ENCODE results near the gene MAD2L1. TPM values are rescaled to one million over a fixed set of nuclear protein-coding genes. Genes with fewer than 3 reads are reported as not detected.

The MAD2L1 gene
- total RNA-seq, 2 experiments from 2014 or later, result 109 to 112 TPM

- TF ChIP-seq CTCF (conservative IDR thresholded peaks at IDR 0.05; ENCODE audit: low read length) (no peak), EZH2phosphoT487 (IDR thresholded peaks at IDR 0.05; ENCODE audit: borderline replicate concordance, low read depth, low read length) (no peak)
- Histone ChIP-seq H3K4me3 (ENCODE audit: low read depth, low read length, poor library complexity, severe bottlenecking) (no peak overlapping the region), H3K36me3 (ENCODE audit: insufficient read depth, low read length) (no peaks in the 10 kb centered on the region), H3K79me2 (ENCODE audit: insufficient read depth, low read depth, low read length) (no peaks in the 10 kb centered on the region), H4K20me1 (ENCODE audit: insufficient read depth, low read length) (no peaks in the 10 kb centered on the region), H3K9me3 (ENCODE audit: low read length) (no peaks in the 10 kb centered on the region), H3K9me2 (ENCODE audit: insufficient read depth, low read length) (no peaks in the 10 kb centered on the region), H3K27ac (ENCODE audit: low read depth, low read length, poor library complexity, severe bottlenecking) (no peak overlapping the region), H2AFZ (ENCODE audit: low read length) (no peak overlapping the region), H3K4me2 (ENCODE audit: low read length) (no peak overlapping the region), H3K4me1 (ENCODE audit: insufficient read depth, low read length, poor library complexity, severe bottlenecking) (no peaks in the 10 kb centered on the region)
- BruUV-seq (replicated peaks), result no TSS peak
- DNase-seq (ENCODE audit: low spot score), result no peak
- intact Hi-C loops (cut with micrococcal nuclease; ENCODE audit: unreplicated experiment), result no loop called here
- ChIA-PET CTCF (ENCODE audit: unreplicated experiment) (no interaction called here), POLR2A (interaction anchor here (1.0 kb wide), 2 partner anchors 14 to 51 kb away, joined by 3 to 4 read pairs; no protein-coding TSS in a partner anchor)
Measured at GRCh38 chr4:120081726-120082125, 15.1 kb upstream of the MAD2L1 start.

GRCh38 chr4:120080533-120080932 lies 13.9 kb upstream of the MAD2L1 start:
- CTCF ChIA-PET (ENCODE audit: unreplicated experiment), result no interaction called here
- no peak for DNase-seq (ENCODE audit: low spot score)
- Histone ChIP-seq H4K20me1 (ENCODE audit: insufficient read depth, low read length) (no peaks in the 10 kb centered on the region), H3K79me2 (ENCODE audit: insufficient read depth, low read depth, low read length) (no peaks in the 10 kb centered on the region), H3K9me3 (ENCODE audit: low read length) (no peaks in the 10 kb centered on the region), H3K27ac (ENCODE audit: low read depth, low read length, poor library complexity, severe bottlenecking) (no peak overlapping the region), H3K9me2 (ENCODE audit: insufficient read depth, low read length) (no peaks in the 10 kb centered on the region), H3K4me2 (ENCODE audit: low read length) (no peak overlapping the region), H3K4me3 (ENCODE audit: low read depth, low read length, poor library complexity, severe bottlenecking) (no peak overlapping the region), H3K36me3 (ENCODE audit: insufficient read depth, low read length) (no peaks in the 10 kb centered on the region), H3K4me1 (ENCODE audit: insufficient read depth, low read length, poor library complexity, severe bottlenecking) (no peaks in the 10 kb centered on the region), H2AFZ (ENCODE audit: low read length) (no peak overlapping the region)
- POLR2A ChIA-PET, result interaction anchor here (0.7 kb wide), 2 partner anchors 49 to 789 kb away, joined by 3 to 4 read pairs; no protein-coding TSS in a partner anchor
- TF ChIP-seq CTCF (conservative IDR thresholded peaks at IDR 0.05; ENCODE audit: low read length) (no peak), EZH2phosphoT487 (IDR thresholded peaks at IDR 0.05; ENCODE audit: borderline replicate concordance, low read depth, low read length) (no peak)
- intact Hi-C loops (cut with micrococcal nuclease; ENCODE audit: unreplicated experiment), result no loop called here
- no TSS peak for BruUV-seq (replicated peaks)

DNA sequence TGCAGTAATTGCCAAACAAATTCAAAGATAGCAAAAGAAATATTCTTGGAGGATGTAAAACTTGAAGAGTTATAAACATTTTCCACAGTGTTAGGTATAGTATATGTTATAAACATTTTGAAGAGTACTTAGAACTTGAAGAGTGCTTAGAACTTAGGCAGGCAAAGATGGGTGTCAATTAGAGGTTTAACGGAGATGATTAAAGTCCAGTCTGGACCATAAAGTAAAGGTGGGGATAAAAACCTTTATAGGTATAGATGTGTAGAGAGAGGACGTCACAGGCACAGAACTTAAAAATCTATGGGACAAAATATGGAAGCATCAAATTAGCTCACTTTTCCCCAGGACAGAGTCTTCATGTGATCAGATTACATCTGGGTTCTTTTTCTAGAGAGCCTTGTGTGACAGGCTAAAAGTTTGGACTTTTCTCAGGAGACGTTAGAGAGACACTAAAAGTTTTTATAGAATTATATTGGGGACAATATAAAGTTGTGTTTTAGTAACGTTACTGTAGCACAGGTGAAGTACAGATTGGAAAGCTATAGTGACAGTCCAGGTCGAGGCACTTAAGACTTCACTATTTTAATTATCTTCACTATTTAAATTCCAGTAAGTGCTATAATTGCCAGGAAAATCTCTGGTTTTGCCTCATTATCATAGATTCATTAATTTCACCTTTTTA lies 13.3 kb upstream of the MAD2L1 start:
- DNase-seq (ENCODE audit: low spot score), result no peak
- Histone ChIP-seq H3K9me2 (ENCODE audit: insufficient read depth, low read length) (no peaks in the 10 kb centered on the region), H3K4me1 (ENCODE audit: insufficient read depth, low read length, poor library complexity, severe bottlenecking) (no peaks in the 10 kb centered on the region), H3K9me3 (ENCODE audit: low read length) (no peaks in the 10 kb centered on the region), H4K20me1 (ENCODE audit: insufficient read depth, low read length) (no peaks in the 10 kb centered on the region), H3K79me2 (ENCODE audit: insufficient read depth, low read depth, low read length) (no peaks in the 10 kb centered on the region), H3K36me3 (ENCODE audit: insufficient read depth, low read length) (no peaks in the 10 kb centered on the region), H3K27ac (ENCODE audit: low read depth, low read length, poor library complexity, severe bottlenecking) (no peak overlapping the region), H2AFZ (ENCODE audit: low read length) (no peak overlapping the region), H3K4me2 (ENCODE audit: low read length) (no peak overlapping the region), H3K4me3 (ENCODE audit: low read depth, low read length, poor library complexity, severe bottlenecking) (no peak overlapping the region)
- intact Hi-C loops (cut with micrococcal nuclease; ENCODE audit: unreplicated experiment), result no loop called here
- POLR2A ChIA-PET, result interaction anchor here (0.7 to 0.8 kb wide), 2 partner anchors 49 to 1021 kb away, joined by 3 read pairs; no protein-coding TSS in a partner anchor
- no TSS peak for BruUV-seq (replicated peaks)
- TF ChIP-seq CTCF (conservative IDR thresholded peaks at IDR 0.05; ENCODE audit: low read length) (no peak), EZH2phosphoT487 (IDR thresholded peaks at IDR 0.05; ENCODE audit: borderline replicate concordance, low read depth, low read length) (no peak)
- CTCF ChIA-PET (ENCODE audit: unreplicated experiment), result no interaction called here

All from OCI-LY7 (cell line).